ENCODE data around the gene IGSF3.

The IGSF3 gene

GRCh38 chr1:116686175-116686574 is 18.6 kb upstream of the IGSF3 start:
- no peak for DNase-seq

- DNase-seq: no peak
Measured at GRCh38 chr1:116684575-116684974, 17.0 kb upstream of the IGSF3 start.

- no peak for DNase-seq
Measured at GRCh38 chr1:116682641-116683221, 15.2 kb upstream of the IGSF3 start.

- DNase-seq: no peak
Measured at GRCh38 chr1:116681343-116681899, 13.9 kb upstream of the IGSF3 start.

- no peak for DNase-seq
Measured at GRCh38 chr1:116680752-116681151, 13.2 kb upstream of the IGSF3 start.

- DNase-seq: no peak
Measured at GRCh38 chr1:116679828-116680628, 12.5 kb upstream of the IGSF3 start.

- DNase-seq: peak; percentile 15
Measured at GRCh38 chr1:116679091-116679827, 11.7 kb upstream of the IGSF3 start.

- no peak for DNase-seq
Measured at GRCh38 chr1:116678732-116679090, 11.2 kb upstream of the IGSF3 start.

GRCh38 chr1:116677474-116678062 is 10.0 kb upstream of the IGSF3 start:
- DNase-seq: no peak

GRCh38 chr1:116676291-116676690 is 8.8 kb upstream of the IGSF3 start:
- no peak for DNase-seq

GRCh38 chr1:116674751-116675150 is 7.2 kb upstream of the IGSF3 start:
- no peak for DNase-seq

GRCh38 chr1:116674011-116674531 is 6.5 kb upstream of the IGSF3 start:
- DNase-seq: no peak

GRCh38 chr1:116671912-116672311 is 4.4 kb upstream of the IGSF3 start:
- no peak for DNase-seq

GRCh38 chr1:116671072-116671760 is 3.7 kb upstream of the IGSF3 start:
- no peak for DNase-seq

GRCh38 chr1:116668277-116668676 is 744 bp upstream of the IGSF3 start:
- DNase-seq: no peak

GRCh38 chr1:116667078-116667574 is 407 bp downstream of the IGSF3 start:
- DNase-seq: peak; percentile 70

- DNase-seq: peak; percentile 24
Measured at GRCh38 chr1:116666187-116667077, 1.1 kb downstream of the IGSF3 start.

GRCh38 chr1:116664978-116665371 is 2.6 kb downstream of the IGSF3 start:
- no peak for DNase-seq

GRCh38 chr1:116664366-116664977 is 3.1 kb downstream of the IGSF3 start:
- peak; percentile 76 for DNase-seq

- no peak for DNase-seq
Measured at GRCh38 chr1:116663821-116664220, 3.7 kb downstream of the IGSF3 start.

GRCh38 chr1:116661633-116662032 is 5.9 kb downstream of the IGSF3 start:
- DNase-seq: no peak

Measured in NCI-H146 (cell line).